Fibroblast of lung (primary cell): Measurements from ENCODE around the gene INPP4A. TPM values are rescaled to one million over a fixed set of nuclear protein-coding genes. Genes with fewer than 3 reads are reported as not detected.

Experiments used
- DNase-seq, 2 donors: peaks; one replicate each; pipeline versions ENCODE4 v3.0.0 to v3.0.0-alpha.2; 2010; ENCODE audit warnings: low read depth in 2 of 2
- H2AFZ ChIP-seq: 2 replicates; pipeline ENCODE4 v1.5.1; 2012; ENCODE audit warnings: low read length, control low read depth, inconsistent platforms
- H3K27ac ChIP-seq: 2 replicates; pipeline ENCODE4 v1.5.1; 2011; ENCODE audit warnings: low read length, control low read depth; ENCODE audit not compliant: insufficient read depth
- H3K27me3 ChIP-seq: 2 replicates; pipeline ENCODE4 v1.5.1; 2011; ENCODE audit warnings: mild to moderate bottlenecking, low read length; ENCODE audit not compliant: control insufficient read depth, insufficient read depth
- H3K36me3 ChIP-seq: 2 replicates; pipeline ENCODE4 v1.5.1; 2011; ENCODE audit warnings: low read length; ENCODE audit not compliant: control insufficient read depth, insufficient read depth
- H3K4me1 ChIP-seq: 2 replicates; pipeline ENCODE4 v1.5.1; 2011; ENCODE audit warnings: low read length; ENCODE audit not compliant: control insufficient read depth, insufficient read depth; ENCODE audit errors: extremely low read depth
- H3K4me2 ChIP-seq: 2 replicates; pipeline ENCODE4 v1.5.1; 2011; ENCODE audit warnings: low read length, control low read depth; ENCODE audit not compliant: insufficient read depth; ENCODE audit errors: extremely low read depth
- H3K4me3 ChIP-seq, 4 experiments: fragments of 200-600 bp in 1 of 4; sonication (generic) in 1 of 4; replicated peaks in 1 of 4; 2 replicates each; pipeline ENCODE4 v1.5.1; 2011 to 2016; ENCODE audit warnings: low read length in 4 of 4, low read depth in 3 of 4, mild to moderate bottlenecking in 3 of 4, control low read depth in 2 of 4, inconsistent platforms in 1 of 4, mixed read lengths in 1 of 4; ENCODE audit not compliant: insufficient read depth in 1 of 4; ENCODE audit errors: control extremely low read depth in 1 of 4
- H3K79me2 ChIP-seq: 2 replicates; pipeline ENCODE4 v1.5.1; 2012; ENCODE audit warnings: mild to moderate bottlenecking, low read length, inconsistent platforms; ENCODE audit not compliant: control insufficient read depth, insufficient read depth
- H3K9ac ChIP-seq: 2 replicates; pipeline ENCODE4 v1.5.1; 2011; ENCODE audit warnings: mild to moderate bottlenecking, low read length, control low read depth; ENCODE audit not compliant: insufficient read depth
- H3K9me3 ChIP-seq: 2 replicates; pipeline ENCODE4 v1.5.1; 2012; ENCODE audit warnings: low read depth, low read length; ENCODE audit not compliant: control insufficient read depth, insufficient read depth
- H4K20me1 ChIP-seq: 2 replicates; pipeline ENCODE4 v1.5.1; 2011; ENCODE audit warnings: low read length; ENCODE audit not compliant: control insufficient read depth, insufficient read depth; ENCODE audit errors: extremely low read depth
- CTCF ChIP-seq, 2 donors: IDR thresholded peaks in 1 of 2; conservative IDR thresholded peaks in 1 of 2; 1 replicate in 1 of 2; 2 replicates in 1 of 2; pipeline ENCODE4 v1.5.1; 2011 to 2012; ENCODE audit warnings: low read length in 2 of 2, control low read depth in 1 of 2, inconsistent platforms in 1 of 2, low read depth in 1 of 2, mild to moderate bottlenecking in 1 of 2
- EZH2 ChIP-seq: IDR thresholded peaks from 2 replicates; pipeline ENCODE4 v1.5.1; 2012; ENCODE audit warnings: low read length, control low read depth, mild to moderate bottlenecking; ENCODE audit errors: missing control alignments
- polyA plus RNA-seq, 2 donors: library from polyadenylated mRNA; depleted of rRNA in 1 of 2; stranded (reverse) in 1 of 2; unstranded in 1 of 2; fragments of >200 nt; gene quantifications; 2 replicates each; pipeline ENCODE4 v1.2.1, GENCODE V29; 2011 to 2012; ENCODE audit warnings: missing spikeins in 1 of 2
- total RNA-seq: library from RNA; depleted of rRNA; stranded (reverse); fragments of >200 nt; gene quantifications from 2 replicates; pipeline ENCODE4 v1.2.1, GENCODE V29; 2014

The INPP4A gene
- total and polyA plus RNA-seq, 2 donors (not counting 1 experiment from before 2014, with no cell fraction given) = 10.2 to 26.1 TPM

GRCh38 chr2:98570356-98570755 is 125.7 kb downstream of the INPP4A start:
- Histone ChIP-seq H3K4me3 (no peak overlapping the region), H3K9me3 (no peaks in the 10 kb centered on the region), H2AFZ (no peak overlapping the region), H3K27me3 (no peaks in the 10 kb centered on the region), H3K4me2 (no peak overlapping the region), H3K36me3 (peaks cover 5% of the 10 kb centered on the region), H3K27ac (no peak overlapping the region), H3K79me2 (no peaks in the 10 kb centered on the region), H4K20me1 (no peaks in the 10 kb centered on the region), H3K9ac (no peak overlapping the region), H3K4me1 (no peaks in the 10 kb centered on the region)
- no peak for DNase-seq
- TF ChIP-seq EZH2 (no peak), CTCF (conservative IDR thresholded peaks at IDR 0.05 in 1 of 2, IDR thresholded peaks at IDR 0.05 in 1 of 2; ENCODE audit: low read depth in 1 of 2, low read length in 2 of 2) (no peak)

- Histone ChIP-seq H2AFZ (no peak overlapping the region), H3K9me3 (no peaks in the 10 kb centered on the region), H3K27me3 (no peaks in the 10 kb centered on the region), H3K27ac (no peak overlapping the region), H4K20me1 (no peaks in the 10 kb centered on the region), H3K4me2 (no peak overlapping the region), H3K36me3 (peaks cover 5% of the 10 kb centered on the region), H3K4me1 (no peaks in the 10 kb centered on the region), H3K4me3 (no peak overlapping the region), H3K9ac (no peak overlapping the region), H3K79me2 (no peaks in the 10 kb centered on the region)
- TF ChIP-seq CTCF (conservative IDR thresholded peaks at IDR 0.05 in 1 of 2, IDR thresholded peaks at IDR 0.05 in 1 of 2; ENCODE audit: low read depth in 1 of 2, low read length in 2 of 2) (no peak), EZH2 (no peak)
- DNase-seq = no peak
Observed at GRCh38 chr2:98571121-98571701, 126.6 kb downstream of the INPP4A start.

GRCh38 chr2:98571796-98572195 is 127.1 kb downstream of the INPP4A start:
- Histone ChIP-seq H3K4me1 (no peaks in the 10 kb centered on the region), H3K27ac (no peak overlapping the region), H3K4me3 (no peak overlapping the region), H3K27me3 (no peaks in the 10 kb centered on the region), H3K36me3 (peaks cover 5% of the 10 kb centered on the region), H3K79me2 (no peaks in the 10 kb centered on the region), H4K20me1 (no peaks in the 10 kb centered on the region), H2AFZ (no peak overlapping the region), H3K4me2 (no peak overlapping the region), H3K9me3 (no peaks in the 10 kb centered on the region), H3K9ac (no peak overlapping the region)
- no peak for TF ChIP-seq CTCF (conservative IDR thresholded peaks at IDR 0.05 in 1 of 2, IDR thresholded peaks at IDR 0.05 in 1 of 2; ENCODE audit: low read depth in 1 of 2, low read length in 2 of 2)
- no peak for TF ChIP-seq EZH2
- DNase-seq = no peak
